CD14-positive monocyte (primary cell): ENCODE data around the gene NBAS. TPM values are rescaled to one million over a fixed set of nuclear protein-coding genes. Genes with fewer than 3 reads are reported as not detected.

Experiments used
- DNase-seq, 3 donors: peaks; one replicate each; pipeline ENCODE4 v3.0.0-alpha.2; 2011 to 2022
- H2AFZ ChIP-seq: 2 replicates; pipeline ENCODE4 v1.6.0; 2012; ENCODE audit warnings: mild to moderate bottlenecking, low read depth, low read length, inconsistent platforms; ENCODE audit not compliant: insufficient read depth, poor library complexity, severe bottlenecking
- H3K27ac ChIP-seq, 2 donors: 1 replicate in 1 of 2; 2 replicates in 1 of 2; pipeline ENCODE4 v1.5.1; 2012 to 2013; ENCODE audit warnings: low read length in 2 of 2, control low read depth in 1 of 2, inconsistent platforms in 1 of 2, low read depth in 1 of 2, mild to moderate bottlenecking in 1 of 2
- H3K27me3 ChIP-seq, 2 donors: one replicate each; pipeline versions ENCODE4 v1.6.0 to v1.6.1; 2011 to 2013; ENCODE audit warnings: low read length in 2 of 2; ENCODE audit not compliant: control insufficient read depth in 2 of 2, insufficient read depth in 2 of 2
- H3K36me3 ChIP-seq, 2 donors: replicated peaks in 1 of 2; 1 replicate in 1 of 2; 2 replicates in 1 of 2; pipeline versions ENCODE4 v1.5.1 to v1.6.1; 2012 to 2013; ENCODE audit warnings: low read length in 2 of 2, control low read depth in 1 of 2, inconsistent platforms in 1 of 2, mild to moderate bottlenecking in 1 of 2; ENCODE audit not compliant: insufficient read depth in 2 of 2, control insufficient read depth in 1 of 2
- H3K4me1 ChIP-seq, 2 donors: 1 replicate in 1 of 2; 2 replicates in 1 of 2; pipeline versions ENCODE4 v1.5.1 to v1.6.1; 2012 to 2013; ENCODE audit warnings: low read length in 2 of 2, control low read depth in 1 of 2, inconsistent platforms in 1 of 2, mild to moderate bottlenecking in 1 of 2, moderate library complexity in 1 of 2; ENCODE audit not compliant: insufficient read depth in 2 of 2, control insufficient read depth in 1 of 2
- H3K4me2 ChIP-seq: replicated peaks from 2 replicates; pipeline ENCODE3; 2012; ENCODE audit warnings: low read length, moderate library complexity, mild to moderate bottlenecking; ENCODE audit not compliant: poor library complexity, severe bottlenecking; ENCODE audit errors: extremely low read depth
- H3K4me3 ChIP-seq, 3 experiments: fragments of 200-600 bp in 1 of 3; sonication (generic) in 1 of 3; replicated peaks in 1 of 3; 1 replicate in 2 of 3; 2 replicates in 1 of 3; pipeline ENCODE4 v1.5.1; 2011 to 2013; ENCODE audit warnings: low read length in 3 of 3, mild to moderate bottlenecking in 3 of 3, control low read depth in 2 of 3, low read depth in 2 of 3, inconsistent platforms in 1 of 3, moderate library complexity in 1 of 3
- H3K79me2 ChIP-seq: 2 replicates; pipeline ENCODE4 v1.6.0; 2012; ENCODE audit warnings: mild to moderate bottlenecking, control low read depth, inconsistent platforms, low read length, moderate library complexity; ENCODE audit not compliant: insufficient read depth
- H3K9ac ChIP-seq: 2 replicates; pipeline ENCODE4 v1.6.0; 2017; ENCODE audit warnings: low read length, mild to moderate bottlenecking; ENCODE audit not compliant: insufficient read depth, poor library complexity, severe bottlenecking
- H3K9me3 ChIP-seq, 2 donors: replicated peaks in 1 of 2; 1 replicate in 1 of 2; 2 replicates in 1 of 2; pipeline versions ENCODE4 v1.5.1 to v1.6.1; 2012 to 2013; ENCODE audit warnings: low read length in 2 of 2, control low read depth in 1 of 2; ENCODE audit not compliant: control insufficient read depth in 1 of 2, insufficient read depth in 1 of 2
- H4K20me1 ChIP-seq: 2 replicates; pipeline ENCODE4 v1.6.0; 2012; ENCODE audit warnings: mild to moderate bottlenecking, low read length, control low read depth, moderate library complexity; ENCODE audit not compliant: insufficient read depth
- H3K27ac Mint-ChIP-seq, 7 donors: one replicate each; pipeline ENCODE4 v1.8.0; 2020; ENCODE audit warnings: mild to moderate bottlenecking in 7 of 7, mixed read lengths in 7 of 7, moderate library complexity in 6 of 7, inconsistent platforms in 2 of 7
- H3K27me3 Mint-ChIP-seq, 3 donors: one replicate each; pipeline ENCODE4 v1.8.0; 2021 to 2022; ENCODE audit warnings: low read depth in 3 of 3, mild to moderate bottlenecking in 3 of 3, mixed read lengths in 3 of 3, moderate library complexity in 3 of 3, inconsistent platforms in 1 of 3
- H3K36me3 Mint-ChIP-seq, 2 donors: one replicate each; pipeline ENCODE4 v1.8.0; 2020; ENCODE audit warnings: mixed read lengths in 2 of 2, inconsistent platforms in 1 of 2, mild to moderate bottlenecking in 1 of 2
- H3K4me1 Mint-ChIP-seq: one replicate; pipeline ENCODE4 v1.8.0; 2020; ENCODE audit warnings: mild to moderate bottlenecking, mixed read lengths
- H3K4me3 Mint-ChIP-seq, 2 donors: one replicate each; pipeline ENCODE4 v1.8.0; 2020; ENCODE audit warnings: mild to moderate bottlenecking in 2 of 2, mixed read lengths in 2 of 2, moderate library complexity in 1 of 2
- H3K9me3 Mint-ChIP-seq, 7 donors: one replicate each; pipeline ENCODE4 v1.8.0; 2020 to 2022; ENCODE audit warnings: mixed read lengths in 7 of 7, mild to moderate bottlenecking in 6 of 7, moderate library complexity in 6 of 7, inconsistent platforms in 2 of 7
- WGBS: methylation state at CpG from one replicate; pipeline ENCODE4 v1.1.5; 2013; ENCODE audit warnings: missing lambda C conversion rate; ENCODE audit not compliant: insufficient coverage; 5-methylcytosine and 5-hydroxymethylcytosine counted together
- intact Hi-C, 2 donors: fragments of 100-400 bp; cut with micrococcal nuclease; formaldehyde crosslinking; loops; one replicate each; pipeline versions ENCODE4 v1.15.0 to v1.15.1; 2023
- polyA plus RNA-seq, 3 donors: library from polyadenylated mRNA; depleted of rRNA in 1 of 3; unstranded in 2 of 3; stranded (reverse) in 1 of 3; fragments of 300-500 nt in 2 of 3; fragments of >200 nt in 1 of 3; fragmentation: Illumina TruSeq in 2 of 3; gene quantifications; 1 replicate in 2 of 3; 2 replicates in 1 of 3; pipeline ENCODE4 v1.2.3, GENCODE V29; 2012 to 2021
- TF ChIP-seq, protein P1 (sequence below): fragments of 200-600 bp; IDR thresholded peaks from one replicate; pipeline ENCODE4 v1.8.0; 2022; ENCODE audit warnings: antibody characterized with exemption, mild to moderate bottlenecking

NBAS gene
- polyA plus RNA-seq, 3 donors = 8.9 to 10.9 (median 8.9) TPM

DNA sequence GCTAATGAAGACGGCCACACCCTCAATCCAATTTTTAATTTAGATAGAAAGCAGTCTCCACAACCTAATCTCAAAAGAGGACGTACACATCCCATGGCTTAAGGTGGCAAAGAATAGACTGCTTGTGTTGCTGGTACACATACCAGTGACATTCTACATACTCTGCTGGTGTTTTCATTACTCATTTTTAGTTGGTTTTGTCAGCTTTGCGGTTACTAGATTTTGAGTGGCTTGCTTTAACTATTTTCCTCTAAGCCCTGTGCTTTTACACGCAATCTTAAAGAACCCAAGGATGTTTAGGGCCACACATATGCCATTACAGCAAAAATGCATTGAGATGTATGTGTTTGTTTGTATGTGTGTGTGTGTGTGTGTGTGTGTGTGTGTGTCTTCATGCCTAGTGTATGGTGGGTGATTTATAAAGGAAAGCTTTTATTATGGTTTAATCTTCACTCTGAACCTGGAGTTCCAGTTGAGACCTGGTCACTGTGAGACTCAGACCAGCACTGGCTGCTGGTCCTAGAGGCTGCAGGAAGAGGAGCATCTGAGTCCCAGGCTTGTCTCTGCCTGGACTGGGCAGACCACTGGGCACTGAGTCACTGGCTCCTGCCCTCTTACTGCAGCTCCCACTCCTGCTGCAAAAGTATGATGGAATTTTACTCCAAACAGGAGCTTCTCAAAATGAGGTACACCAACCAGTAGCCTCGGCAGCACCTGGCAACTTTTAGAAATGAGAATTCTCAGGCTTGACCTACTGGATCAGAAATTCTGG, 415.9 kb downstream of the NBAS start:
- Mint-ChIP-seq H3K4me3 (no peak overlapping the region), H3K27me3 (peaks cover 0 to 2% (median 2%) of the 10 kb centered on the region in 3 donors), H3K36me3 (no peaks in the 10 kb centered on the region), H3K4me1 (peaks cover 9% of the 10 kb centered on the region), H3K9me3 (peaks cover 0 to 4% (median 0%) of the 10 kb centered on the region in 7 donors), H3K27ac (no peak overlapping the region)
- Histone ChIP-seq H3K4me1 (no peaks in the 10 kb centered on the region), H3K36me3 (no peaks in the 10 kb centered on the region), H3K9me3 (no peaks in the 10 kb centered on the region), H3K4me3 (no peak overlapping the region), H3K4me2 (no peak overlapping the region), H3K9ac (no peak overlapping the region), H2AFZ (no peak overlapping the region), H3K27me3 (no peaks in the 10 kb centered on the region), H4K20me1 (no peaks in the 10 kb centered on the region), H3K79me2 (no peaks in the 10 kb centered on the region), H3K27ac (no peak overlapping the region)
- WGBS = no CpG with 5 or more reads among the region's 5 CpGs
- no peak for DNase-seq
- TF ChIP-seq, protein P1, sequence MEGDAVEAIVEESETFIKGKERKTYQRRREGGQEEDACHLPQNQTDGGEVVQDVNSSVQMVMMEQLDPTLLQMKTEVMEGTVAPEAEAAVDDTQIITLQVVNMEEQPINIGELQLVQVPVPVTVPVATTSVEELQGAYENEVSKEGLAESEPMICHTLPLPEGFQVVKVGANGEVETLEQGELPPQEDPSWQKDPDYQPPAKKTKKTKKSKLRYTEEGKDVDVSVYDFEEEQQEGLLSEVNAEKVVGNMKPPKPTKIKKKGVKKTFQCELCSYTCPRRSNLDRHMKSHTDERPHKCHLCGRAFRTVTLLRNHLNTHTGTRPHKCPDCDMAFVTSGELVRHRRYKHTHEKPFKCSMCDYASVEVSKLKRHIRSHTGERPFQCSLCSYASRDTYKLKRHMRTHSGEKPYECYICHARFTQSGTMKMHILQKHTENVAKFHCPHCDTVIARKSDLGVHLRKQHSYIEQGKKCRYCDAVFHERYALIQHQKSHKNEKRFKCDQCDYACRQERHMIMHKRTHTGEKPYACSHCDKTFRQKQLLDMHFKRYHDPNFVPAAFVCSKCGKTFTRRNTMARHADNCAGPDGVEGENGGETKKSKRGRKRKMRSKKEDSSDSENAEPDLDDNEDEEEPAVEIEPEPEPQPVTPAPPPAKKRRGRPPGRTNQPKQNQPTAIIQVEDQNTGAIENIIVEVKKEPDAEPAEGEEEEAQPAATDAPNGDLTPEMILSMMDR = no peak
- intact Hi-C loops = no loop called here

DNA sequence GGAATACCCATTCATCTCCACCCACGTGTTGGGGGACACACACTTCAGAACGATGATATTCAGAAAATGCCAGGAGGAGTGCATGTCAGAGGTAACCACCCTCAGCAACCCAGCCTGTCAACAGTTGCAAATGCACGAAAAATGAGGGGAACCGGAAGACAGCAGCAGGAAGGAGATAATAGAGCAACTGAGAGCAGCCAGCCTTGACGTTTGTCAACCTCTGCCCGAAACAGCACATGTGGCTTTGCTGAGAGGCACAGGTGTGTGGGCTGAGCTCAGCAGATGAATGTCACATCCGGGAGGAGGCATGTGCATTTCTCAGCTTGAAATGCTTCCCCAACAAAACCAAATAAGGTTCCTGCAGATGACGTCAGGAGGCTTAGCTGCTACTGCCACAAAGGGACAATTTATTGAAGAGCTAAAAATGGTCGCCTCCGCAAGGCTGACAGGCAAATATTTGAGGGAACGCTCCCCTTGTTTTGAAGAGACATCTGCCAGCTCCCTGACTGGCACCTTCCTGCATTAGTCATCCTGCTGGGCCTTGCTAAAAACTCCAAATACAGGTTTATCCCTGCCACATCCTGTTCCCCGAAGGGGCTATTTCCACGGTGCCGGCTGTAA, 419.0 kb downstream of the NBAS start:
- Mint-ChIP-seq H3K27me3 (peaks cover 0 to 6% (median 4%) of the 10 kb centered on the region in 3 donors), H3K27ac (no peak overlapping the region), H3K36me3 (no peaks in the 10 kb centered on the region), H3K9me3 (peaks cover 3 to 7% (median 6%) of the 10 kb centered on the region in 7 donors), H3K4me1 (peaks cover 9% of the 10 kb centered on the region), H3K4me3 (peak overlapping the region in 1 of 2 donors; percentile 69)
- Histone ChIP-seq H3K36me3 (no peaks in the 10 kb centered on the region), H2AFZ (no peak overlapping the region), H3K4me1 (no peaks in the 10 kb centered on the region), H3K27me3 (no peaks in the 10 kb centered on the region), H3K79me2 (no peaks in the 10 kb centered on the region), H4K20me1 (no peaks in the 10 kb centered on the region), H3K9ac (no peak overlapping the region), H3K27ac (no peak overlapping the region), H3K4me3 (no peak overlapping the region), H3K4me2 (peak overlapping the region; percentile 10), H3K9me3 (peaks cover 0 to 9% of the 10 kb centered on the region in 2 donors)
- DNase-seq = no peak
- WGBS = 4% methylated on average over 8 of the region's 14 CpGs
- TF ChIP-seq, protein P1 = no peak
- intact Hi-C loops = no loop called here
